Aorta (tissue), 5 donors: ENCODE data around the gene ENO3. TPM values are rescaled to one million over a fixed set of nuclear protein-coding genes. Genes with fewer than 3 reads are reported as not detected.
A peak's percentile ranks its signal among the peaks of the same experiment; 100 is the strongest.

Experiments used
- ATAC-seq: fragments of 200-7000 bp; cut with Tn5 transposase; one replicate; pipeline ENCODE4 v1.9.1; 2022; ENCODE audit warnings: moderate library complexity; ENCODE audit not compliant: low FRiP score
- DNase-seq, 2 donors: peaks; one replicate each; pipeline ENCODE4 v3.0.0-alpha.2; 2020
- H3K27ac ChIP-seq, 2 donors: one replicate each; pipeline ENCODE4 v1.5.1; 2013; ENCODE audit warnings: low read length in 2 of 2, mild to moderate bottlenecking in 2 of 2, moderate library complexity in 2 of 2, control low read depth in 1 of 2, inconsistent platforms in 1 of 2, low read depth in 1 of 2
- H3K27me3 ChIP-seq, 2 donors: one replicate each; pipeline ENCODE4 v1.6.1; 2013; ENCODE audit warnings: control low read depth in 1 of 2, low read length in 1 of 2, mild to moderate bottlenecking in 1 of 2, moderate library complexity in 1 of 2; ENCODE audit not compliant: insufficient read depth in 2 of 2, control insufficient read depth in 1 of 2
- H3K36me3 ChIP-seq, 2 donors: one replicate each; pipeline ENCODE4 v1.6.1; 2013; ENCODE audit warnings: control low read depth in 1 of 2, low read length in 1 of 2, mild to moderate bottlenecking in 1 of 2; ENCODE audit not compliant: insufficient read depth in 2 of 2, control insufficient read depth in 1 of 2
- H3K4me1 ChIP-seq, 2 donors: one replicate each; pipeline ENCODE4 v1.6.1; 2013; ENCODE audit warnings: low read length in 2 of 2, control low read depth in 1 of 2, mild to moderate bottlenecking in 1 of 2, moderate library complexity in 1 of 2; ENCODE audit not compliant: insufficient read depth in 2 of 2, control insufficient read depth in 1 of 2
- H3K4me3 ChIP-seq, 2 donors: one replicate each; pipeline ENCODE4 v1.5.1; 2013; ENCODE audit warnings: low read length in 2 of 2, control low read depth in 1 of 2, mild to moderate bottlenecking in 1 of 2
- H3K9me3 ChIP-seq: one replicate; pipeline ENCODE4 v1.6.1; 2013; ENCODE audit warnings: mild to moderate bottlenecking, low read length; ENCODE audit not compliant: control insufficient read depth
- WGBS, 2 donors: extraction: QIAGEN DNeasy Blood & Tissue Kit; methylation state at CpG; one replicate each; pipeline ENCODE4 v1.1.7; 2013; 5-methylcytosine and 5-hydroxymethylcytosine counted together
- intact Hi-C, 2 donors: fragments of 100-400 bp; cut with DNase I; formaldehyde crosslinking; loops; one replicate each; pipeline versions ENCODE4 v1.14.2 to v1.15.0; 2022
- polyA plus RNA-seq, 2 donors: library from polyadenylated mRNA; stranded (reverse); fragments of 200-250 nt; gene quantifications; one replicate each; pipeline ENCODE4 v1.2.3, GENCODE V29; 2013
- total RNA-seq, 2 donors: library from RNA; stranded (reverse); fragmentation: NEBNext Ultra II Directional; extraction: Animal tissue kit (Norgen Biotek cat#: 25700); gene quantifications; one replicate each; pipeline ENCODE4 v1.2.1, GENCODE V29; 2021
- donor health status: healthy with polysubstance abuse.
- donor health status: Bipolar disorder and iron deficiency.
- donor health status: DM: no; HTN: no; CAD: no.
- donor health status: DM: no; HTN: no; CAD: no.
- donor health status: DM: yes; HTN: yes; CAD: no.

The ENO3 gene
- total and polyA plus RNA-seq, 4 donors = 5.2 to 46.2 (median 8.4) TPM

DNA sequence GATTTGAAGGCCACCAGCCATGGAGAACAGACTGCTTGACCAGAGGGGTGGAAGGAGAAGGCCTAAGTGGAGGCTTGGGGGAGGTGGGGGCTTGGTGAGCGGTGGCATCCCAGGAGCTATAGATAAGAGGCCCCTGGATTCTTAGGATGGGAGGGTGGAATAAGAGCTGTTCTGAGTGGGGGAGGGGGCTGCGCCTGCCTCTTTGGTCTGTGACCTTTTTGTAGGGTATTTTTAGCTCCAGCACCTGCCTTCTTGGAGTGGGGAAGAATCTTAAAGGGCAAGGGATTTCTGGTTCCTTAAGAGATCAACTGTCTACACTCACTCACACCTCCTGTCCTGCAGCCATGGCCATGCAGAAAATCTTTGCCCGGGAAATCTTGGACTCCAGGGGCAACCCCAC, 567 bp downstream of the ENO3 start:
- Histone ChIP-seq H3K4me1 (no peaks in the 10 kb centered on the region), H3K9me3 (no peaks in the 10 kb centered on the region), H3K4me3 (no peak overlapping the region), H3K36me3 (no peaks in the 10 kb centered on the region), H3K27ac (no peak overlapping the region), H3K27me3 (peaks cover 0 to 2% of the 10 kb centered on the region in 2 donors)
- DNase-seq (no peak), ATAC-seq (no peak)
- intact Hi-C loops = no loop called here
- WGBS, 2 donors = 86 to 92% methylated on average over 3 of the region's 3 CpGs

DNA sequence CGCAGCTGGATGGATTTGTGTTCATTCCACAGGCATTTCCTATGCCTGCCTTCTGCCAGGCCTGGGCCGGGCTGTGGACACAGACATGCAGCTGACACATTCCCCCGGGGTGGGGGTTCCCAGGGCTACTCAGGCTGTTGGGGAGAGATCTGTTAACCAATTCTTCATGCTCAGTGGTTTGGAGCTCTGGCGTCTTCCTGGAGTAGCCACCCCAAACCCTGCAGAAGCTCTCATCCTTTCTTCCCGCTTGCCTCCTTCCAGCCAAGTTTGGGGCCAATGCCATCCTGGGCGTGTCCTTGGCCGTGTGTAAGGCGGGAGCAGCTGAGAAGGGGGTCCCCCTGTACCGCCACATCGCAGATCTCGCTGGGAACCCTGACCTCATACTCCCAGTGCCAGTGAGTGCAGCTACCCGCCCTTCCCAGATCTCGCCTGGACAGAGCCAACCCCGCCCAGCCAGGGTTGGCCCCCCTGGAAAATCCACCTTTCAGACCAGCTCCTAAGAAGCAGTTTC, 2.6 kb downstream of the ENO3 start:
- Histone ChIP-seq H3K27me3 (no peaks in the 10 kb centered on the region), H3K4me3 (no peak overlapping the region), H3K36me3 (no peaks in the 10 kb centered on the region), H3K9me3 (no peaks in the 10 kb centered on the region), H3K4me1 (no peaks in the 10 kb centered on the region), H3K27ac (peak overlapping the region in 1 of 2 donors; percentile 2)
- ATAC-seq (no peak), DNase-seq (peak in 1 of 2 donors; percentile 69)
- WGBS, 2 donors = 38 to 47% methylated on average over 14 of the region's 14 CpGs
- intact Hi-C loops = no loop called here

- ATAC-seq (no peak), DNase-seq (no peak)
- H3K4me1 ChIP-seq = no peaks in the 10 kb centered on the region
- H3K4me3 ChIP-seq = no peak overlapping the region
- no peaks in the 10 kb centered on the region for H3K27me3 ChIP-seq
- WGBS, 2 donors = 96% methylated on average over 8 of the region's 8 CpGs
- peaks cover 0 to 3% of the 10 kb centered on the region in 2 donors for H3K36me3 ChIP-seq
- H3K27ac ChIP-seq = no peak overlapping the region
- no peaks in the 10 kb centered on the region for H3K9me3 ChIP-seq
- intact Hi-C loops = no loop called here
These were observed 4.2 kb downstream of the ENO3 start for GRCh38 chr17:4955091-4955490.

- Histone ChIP-seq H3K9me3 (no peaks in the 10 kb centered on the region), H3K4me1 (no peaks in the 10 kb centered on the region), H3K27ac (no peak overlapping the region), H3K27me3 (no peaks in the 10 kb centered on the region), H3K36me3 (peaks cover 0 to 5% of the 10 kb centered on the region in 2 donors), H3K4me3 (no peak overlapping the region)
- no peak for ATAC-seq
- DNase-seq = peak in 1 of 2 donors; percentile 58
- 74 to 76% methylated on average over 10 of the region's 10 CpGs for WGBS, 2 donors
- intact Hi-C loops = no loop called here
These were observed 5.7 kb downstream of the ENO3 start for GRCh38 chr17:4956493-4957061.

DNA sequence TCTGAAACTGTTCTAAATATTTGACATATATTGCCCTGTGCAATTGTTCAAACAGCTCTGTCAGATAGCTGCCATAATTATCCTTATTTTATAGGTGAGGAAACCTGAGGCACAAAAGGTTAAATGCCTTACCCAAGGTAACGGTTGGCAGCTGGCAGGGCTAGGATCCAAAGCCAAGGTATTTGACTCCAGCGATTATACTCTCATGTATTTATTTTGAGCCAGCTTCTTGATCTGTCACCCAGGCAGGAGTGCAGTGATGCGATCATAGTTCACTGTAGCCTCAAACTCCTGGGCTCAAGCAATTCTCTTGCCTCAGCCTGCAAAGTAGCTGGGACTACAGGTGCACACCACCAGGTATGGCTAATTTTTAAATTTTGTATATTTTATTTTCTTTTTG, 7.2 kb downstream of the ENO3 start:
- 41 to 55% methylated on average over 3 of the region's 3 CpGs for WGBS, 2 donors
- no peak for DNase-seq
- Histone ChIP-seq H3K27ac (no peak overlapping the region), H3K4me3 (no peak overlapping the region), H3K9me3 (no peaks in the 10 kb centered on the region), H3K4me1 (no peaks in the 10 kb centered on the region), H3K27me3 (no peaks in the 10 kb centered on the region), H3K36me3 (peaks cover 0 to 5% of the 10 kb centered on the region in 2 donors)
- no peak for ATAC-seq
- intact Hi-C loops = no loop called here

DNA sequence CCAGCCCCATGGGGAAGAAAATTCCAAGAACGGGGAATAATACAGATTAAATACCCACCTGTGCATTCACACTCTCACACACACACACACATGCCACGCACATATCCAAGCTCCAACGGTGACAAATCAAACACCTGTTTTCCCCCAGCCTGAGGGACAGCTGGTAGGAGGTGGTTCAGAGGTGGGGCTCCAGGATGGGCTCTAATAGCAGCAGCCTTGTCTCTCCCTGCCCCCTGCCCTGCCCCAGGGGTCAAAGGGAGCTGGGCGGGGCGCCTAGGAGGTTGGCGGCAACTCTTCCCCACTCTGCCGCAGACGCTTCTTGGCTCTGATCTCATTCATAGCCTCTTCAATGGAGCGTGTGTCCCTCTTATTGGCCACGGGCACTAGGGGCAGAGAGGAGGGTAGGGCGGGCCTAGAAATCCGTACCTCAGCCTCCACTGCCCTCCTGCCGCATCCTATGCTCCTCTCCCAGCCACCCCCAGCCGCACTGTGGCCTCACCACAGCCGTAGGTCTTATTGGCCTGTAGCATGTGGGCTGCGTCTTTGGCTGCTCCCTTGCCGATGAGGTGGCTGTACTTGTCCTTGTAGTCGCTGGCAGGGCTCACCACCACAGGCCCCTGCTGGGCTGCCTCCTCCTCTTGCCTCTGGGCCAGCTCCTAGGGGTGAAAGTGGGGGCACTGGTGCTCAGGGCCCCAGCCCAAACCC, 8.5 kb downstream of the ENO3 start:
- no peaks in the 10 kb centered on the region for H3K27me3 ChIP-seq
- peaks cover 0 to 5% of the 10 kb centered on the region in 2 donors for H3K36me3 ChIP-seq
- ATAC-seq (no peak), DNase-seq (no peak)
- no peak overlapping the region for H3K27ac ChIP-seq
- no peaks in the 10 kb centered on the region for H3K4me1 ChIP-seq
- no peak overlapping the region for H3K4me3 ChIP-seq
- intact Hi-C loops = no loop called here
- H3K9me3 ChIP-seq = no peaks in the 10 kb centered on the region
- WGBS, 2 donors = 87% methylated on average over 18 of the region's 18 CpGs

DNA sequence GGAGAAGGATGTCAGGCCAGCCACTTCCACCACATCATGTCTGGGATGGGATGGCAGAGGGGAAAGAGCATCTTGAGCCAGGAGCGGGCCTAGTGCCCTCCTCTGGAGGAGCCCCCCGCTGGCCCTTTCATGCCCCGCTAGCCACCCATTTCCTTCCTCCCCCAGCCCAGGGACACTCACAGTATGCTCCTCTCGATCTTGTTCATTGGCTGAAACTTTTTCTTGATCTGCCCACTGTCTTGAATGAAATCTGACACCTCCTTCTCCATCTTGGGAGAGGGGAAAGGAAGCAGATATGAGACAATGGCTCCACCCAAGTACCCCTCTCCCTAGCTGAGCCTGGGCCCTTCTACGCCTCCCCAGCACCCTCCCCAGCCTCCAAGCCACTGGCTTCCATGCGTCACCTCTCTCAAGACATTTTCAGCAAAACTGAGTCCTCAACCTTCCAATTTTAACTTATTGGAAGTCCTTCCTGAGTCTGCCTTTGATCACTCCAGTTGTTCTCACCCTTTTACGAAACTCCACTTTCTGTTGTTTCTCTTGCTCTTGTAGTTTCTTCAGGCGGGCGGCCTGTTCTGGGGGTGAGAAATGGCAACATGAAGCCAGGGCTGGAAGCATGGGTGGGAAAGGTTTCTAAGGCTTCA, 9.5 kb downstream of the ENO3 start:
- H3K4me1 ChIP-seq = no peaks in the 10 kb centered on the region
- no peak overlapping the region for H3K27ac ChIP-seq
- no peak for DNase-seq
- no peak for ATAC-seq
- intact Hi-C loops = no loop called here
- H3K36me3 ChIP-seq = peaks cover 0 to 5% of the 10 kb centered on the region in 2 donors
- 82 to 83% methylated on average over 9 of the region's 9 CpGs for WGBS, 2 donors
- no peaks in the 10 kb centered on the region for H3K9me3 ChIP-seq
- no peaks in the 10 kb centered on the region for H3K27me3 ChIP-seq
- no peak overlapping the region for H3K4me3 ChIP-seq

DNA sequence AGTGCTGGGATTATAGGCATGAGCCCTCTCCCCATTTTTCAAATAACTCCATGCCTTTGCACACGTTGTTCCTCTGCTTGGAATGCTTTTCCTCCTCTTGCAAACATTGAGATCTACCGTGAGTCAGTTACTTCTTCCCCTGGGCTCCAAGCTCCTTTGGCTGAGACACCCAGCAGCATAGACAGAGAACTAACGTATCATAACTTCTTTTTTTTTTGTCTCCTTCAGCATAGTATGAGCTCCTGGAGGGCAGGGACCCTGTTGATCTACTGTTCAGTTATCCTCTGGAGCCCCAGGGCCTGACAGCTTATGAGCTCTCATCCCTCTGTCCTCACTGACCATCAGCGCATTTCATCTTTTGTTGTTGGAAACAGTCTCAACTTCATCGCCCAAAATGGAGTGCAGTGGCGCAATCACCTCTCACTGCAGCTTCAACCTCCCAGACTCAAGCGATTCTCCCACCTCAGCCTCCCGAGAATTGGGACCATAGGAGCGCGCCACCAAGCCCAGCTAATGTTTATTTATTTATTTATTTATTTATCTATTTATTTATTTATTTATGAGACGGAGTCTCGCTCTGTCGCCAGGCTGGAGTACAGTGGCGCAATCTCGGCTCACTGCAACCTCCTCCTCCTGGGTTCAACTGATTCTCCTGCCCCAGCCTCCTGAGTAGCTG, 14.5 kb downstream of the ENO3 start:
- peaks cover 0 to 2% of the 10 kb centered on the region in 2 donors for H3K36me3 ChIP-seq
- no peaks in the 10 kb centered on the region for H3K9me3 ChIP-seq
- 96 to 97% methylated on average over 15 of the region's 15 CpGs for WGBS, 2 donors
- H3K4me3 ChIP-seq = no peak overlapping the region
- peaks cover 0 to 2% of the 10 kb centered on the region in 2 donors for H3K4me1 ChIP-seq
- DNase-seq (no peak), ATAC-seq (no peak)
- intact Hi-C loops = no loop called here
- no peaks in the 10 kb centered on the region for H3K27me3 ChIP-seq
- H3K27ac ChIP-seq = no peak overlapping the region
